GM19438 (cell line): ENCODE measurements around the gene DEDD.

Experiments
- ATAC-seq: cut with Tn5 transposase; IDR thresholded peaks from one replicate; pipeline ENCODE4 v1.9.1; 2021; ENCODE audit warnings: low read depth; ENCODE audit not compliant: unreplicated experiment

Gene DEDD

GRCh38 chr1:161079436-161080110 is 52.9 kb downstream of the DEDD start:
- no peak for ATAC-seq

- ATAC-seq = no peak
Observed at GRCh38 chr1:161077426-161077825, 55.0 kb downstream of the DEDD start.

GRCh38 chr1:161076410-161076809 is 56.1 kb downstream of the DEDD start:
- no peak for ATAC-seq

GRCh38 chr1:161074676-161075368 is 57.6 kb downstream of the DEDD start:
- no peak for ATAC-seq

GRCh38 chr1:161073474-161074121 is 58.9 kb downstream of the DEDD start:
- no peak for ATAC-seq

- ATAC-seq = no peak
Observed at GRCh38 chr1:161072751-161073449, 59.6 kb downstream of the DEDD start.

- no peak for ATAC-seq
Observed at GRCh38 chr1:161071886-161072371, 60.5 kb downstream of the DEDD start.
